IPS-NIHi7 (cell line): ENCODE measurements around the gene PHF13.
"Not testable (repeated sequence)": the region's sequence is repeated elsewhere in the genome, so short reads cannot be mapped to it uniquely, and the experiment has no call there.

Source experiments
- DNase-seq: peaks from one replicate; pipeline ENCODE4 v3.0.0; 2012; ENCODE audit warnings: mixed read lengths; ENCODE audit errors: extremely low spot score

PHF13 gene

DNA sequence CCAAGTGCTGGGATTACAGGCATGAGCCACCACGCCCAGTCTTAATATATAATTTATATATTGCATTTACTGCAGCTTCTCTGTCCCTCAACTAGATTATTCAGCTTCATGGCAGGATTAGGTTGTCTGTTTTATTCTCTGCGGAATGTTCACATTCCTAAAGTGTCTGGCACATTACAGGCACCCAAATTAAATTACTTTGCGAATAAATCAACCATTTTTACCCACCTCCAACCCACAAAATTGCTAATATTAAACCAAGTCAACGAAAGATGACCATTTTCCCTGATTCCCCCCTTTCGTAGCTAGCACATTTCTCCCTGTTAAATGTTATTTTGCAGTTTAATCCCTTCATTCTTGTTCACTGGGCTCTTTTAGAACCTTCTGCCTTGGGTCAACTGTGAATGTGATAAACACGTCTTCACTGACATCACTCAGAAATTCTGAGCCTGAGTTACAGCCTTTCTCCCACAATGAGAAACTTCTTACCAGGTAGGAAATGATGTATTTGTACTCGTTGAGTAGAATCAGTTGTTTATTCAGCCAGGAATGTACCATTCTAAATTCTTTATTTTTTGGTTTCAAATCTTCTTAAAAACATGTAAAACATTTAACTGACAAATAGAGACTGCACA lies 47.0 kb downstream of the PHF13 start:
- DNase-seq, result no peak

DNA sequence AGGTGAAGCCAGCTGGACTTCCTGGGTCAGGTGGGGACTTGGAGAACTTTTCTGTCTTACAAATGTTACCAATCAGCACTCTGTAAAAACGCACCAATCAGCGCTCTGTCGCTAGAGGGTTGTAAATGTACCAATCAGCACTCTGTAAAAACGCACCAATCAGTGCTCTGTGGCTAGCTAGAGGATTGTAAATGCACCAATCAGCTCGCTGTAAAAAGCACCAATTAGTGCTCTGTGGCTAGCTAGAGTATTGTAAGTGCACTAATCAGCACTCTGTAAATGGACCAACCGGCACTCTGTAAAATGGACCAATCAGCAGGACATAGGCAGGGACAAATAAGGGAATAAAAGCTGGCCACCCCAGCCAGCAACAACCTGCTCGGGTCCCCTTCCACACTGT lies 48.9 kb downstream of the PHF13 start:
- DNase-seq, result not testable (repeated sequence)

DNA sequence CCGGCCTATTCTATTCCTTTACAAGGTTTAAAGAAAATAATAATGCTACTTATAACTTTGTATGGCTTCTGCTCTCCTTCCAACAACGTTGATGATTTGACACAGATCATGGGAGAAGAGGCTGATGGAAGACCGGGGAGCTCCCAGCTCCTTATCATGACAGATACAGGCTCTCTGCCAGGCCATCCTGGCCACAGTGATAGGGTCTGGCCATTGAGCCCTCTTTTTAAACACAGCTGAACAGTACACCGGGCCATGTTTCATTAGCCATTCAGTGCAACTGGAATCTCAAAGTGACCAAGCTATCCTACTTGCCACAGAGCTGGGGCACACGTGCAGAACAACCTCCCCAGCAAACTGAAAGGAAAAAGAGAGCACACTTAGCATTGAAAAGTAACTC lies 53.2 kb downstream of the PHF13 start:
- no peak for DNase-seq

DNA sequence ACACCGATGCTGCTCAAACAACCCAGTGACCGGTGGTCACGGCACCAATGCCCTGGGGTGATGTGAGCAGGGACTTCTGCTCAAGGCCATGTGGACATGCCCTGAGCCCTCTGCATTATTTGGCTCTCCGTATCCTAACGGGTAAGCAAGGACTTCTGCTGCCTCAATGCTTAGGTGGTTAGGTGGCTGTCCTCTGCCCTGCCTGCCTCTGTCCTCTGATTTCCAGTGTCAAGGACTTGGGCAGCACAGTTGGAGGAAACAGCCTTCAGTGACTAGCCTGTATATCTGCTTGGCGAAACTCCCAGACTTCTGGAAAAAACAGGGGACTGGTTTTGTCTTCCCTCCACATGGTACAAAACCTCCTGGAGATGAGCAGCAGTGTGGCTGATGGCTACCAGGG lies 53.6 kb downstream of the PHF13 start:
- no peak for DNase-seq

DNA sequence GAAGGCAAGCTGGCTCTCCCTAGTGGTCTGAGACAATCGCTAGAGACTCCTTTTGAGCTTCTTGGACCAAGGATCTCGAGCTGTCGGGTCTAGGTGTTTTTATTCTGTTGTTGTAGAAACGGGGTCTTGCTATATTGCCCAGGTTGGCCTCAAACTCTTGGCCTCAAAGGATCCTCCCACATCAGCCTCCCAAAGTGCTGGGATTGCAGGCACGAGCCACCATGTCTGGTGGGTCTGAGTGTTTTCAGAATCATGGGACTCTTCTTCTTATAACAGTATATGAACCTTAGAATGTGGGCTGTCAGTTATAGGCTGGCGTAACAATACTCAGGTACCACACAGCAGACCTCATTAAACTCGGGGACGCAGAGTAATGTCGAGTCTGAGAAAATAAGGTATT lies 55.0 kb downstream of the PHF13 start:
- no peak for DNase-seq

DNA sequence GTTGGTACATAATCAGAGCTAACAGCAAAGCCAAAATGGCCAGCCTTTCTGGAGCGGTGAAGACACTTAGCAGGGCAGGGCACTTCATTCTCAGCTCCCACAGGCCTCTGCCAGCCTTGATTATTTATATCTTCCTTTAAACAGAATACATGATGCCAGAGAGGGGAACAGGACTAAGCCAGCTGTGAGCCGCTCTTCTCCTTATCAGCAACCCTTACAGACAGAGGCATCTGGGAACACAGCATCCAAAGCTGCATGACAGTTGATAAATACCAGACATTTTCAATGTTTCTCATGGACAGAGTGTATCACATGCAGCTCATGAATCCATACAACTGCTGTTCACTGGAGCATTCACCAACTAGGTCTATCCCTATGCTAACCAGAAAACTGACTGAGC lies 59.0 kb downstream of the PHF13 start:
- no peak for DNase-seq
